Activated T-cell treated with anti-CD3 and anti-CD28 coated beads for 1 hour (primary cell): Measurements from ENCODE around the gene DOK6.
"Not testable (repeated sequence)": the region's sequence is repeated elsewhere in the genome, so short reads cannot be mapped to it uniquely, and the experiment has no call there.

Experiments
- DNase-seq: peaks from one replicate; pipeline ENCODE4 v3.0.0-alpha.2; 2020; ENCODE audit warnings: low read depth

DOK6 gene

GRCh38 chr18:69400253-69400975 is at the start of gene DOK6:
Gene DOK6, plus strand, starts transcription at chr18:69400888.
- no peak for DNase-seq

GRCh38 chr18:69353023-69353422 is 47.7 kb upstream of the DOK6 start:
- no peak for DNase-seq

- no peak for DNase-seq
These were observed 43.1 kb upstream of the DOK6 start for GRCh38 chr18:69357590-69357989.

GRCh38 chr18:69358212-69358895 is 42.3 kb upstream of the DOK6 start:
- no peak for DNase-seq

- DNase-seq: not testable (repeated sequence)
These were observed 40.9 kb upstream of the DOK6 start for GRCh38 chr18:69359768-69360167.

GRCh38 chr18:69364930-69365329 is 35.8 kb upstream of the DOK6 start:
- DNase-seq: no peak

GRCh38 chr18:69365658-69366057 is 35.0 kb upstream of the DOK6 start:
- no peak for DNase-seq

GRCh38 chr18:69367104-69367503 is 33.6 kb upstream of the DOK6 start:
- no peak for DNase-seq

- no peak for DNase-seq
These were observed 29.0 kb upstream of the DOK6 start for GRCh38 chr18:69371729-69372128.

- no peak for DNase-seq
These were observed 20.4 kb upstream of the DOK6 start for GRCh38 chr18:69380324-69380723.

- DNase-seq: no peak
These were observed 17.5 kb upstream of the DOK6 start for GRCh38 chr18:69383186-69383585.

GRCh38 chr18:69387186-69387585 is 13.5 kb upstream of the DOK6 start:
- DNase-seq: no peak

GRCh38 chr18:69388222-69388621 is 12.5 kb upstream of the DOK6 start:
- no peak for DNase-seq

GRCh38 chr18:69397096-69397495 is 3.6 kb upstream of the DOK6 start:
- DNase-seq: no peak

- DNase-seq: no peak
These were observed 1.4 kb upstream of the DOK6 start for GRCh38 chr18:69399253-69399652.

- DNase-seq: no peak
These were observed 213 bp downstream of the DOK6 start for GRCh38 chr18:69400976-69401225.

GRCh38 chr18:69401226-69401971 is 711 bp downstream of the DOK6 start:
- DNase-seq: no peak

GRCh38 chr18:69401972-69402532 is 1.4 kb downstream of the DOK6 start:
- no peak for DNase-seq

- no peak for DNase-seq
These were observed 1.9 kb downstream of the DOK6 start for GRCh38 chr18:69402533-69402989.

GRCh38 chr18:69408522-69408921 is 7.8 kb downstream of the DOK6 start:
- no peak for DNase-seq

GRCh38 chr18:69411199-69411598 is 10.5 kb downstream of the DOK6 start:
- no peak for DNase-seq

- no peak for DNase-seq
These were observed 13.5 kb downstream of the DOK6 start for GRCh38 chr18:69414184-69414583.

GRCh38 chr18:69432847-69433246 is 32.2 kb downstream of the DOK6 start:
- no peak for DNase-seq
